ENCODE results near the gene PRR23E. TPM values are rescaled to one million over a fixed set of nuclear protein-coding genes. Genes with fewer than 3 reads are reported as not detected.

PRR23E gene
- total RNA-seq, 4 donors from 2014 or later = not detected

- Histone ChIP-seq H3K27ac (no peak overlapping the region), H3K4me3 (replicated peaks in 1 of 3) (no peak overlapping the region), H3K27me3 (no peaks in the 10 kb centered on the region), H3K36me3 (no peaks in the 10 kb centered on the region), H3K4me1 (no peaks in the 10 kb centered on the region), H3K9me3 (no peaks in the 10 kb centered on the region)
- no peak for DNase-seq
- intact Hi-C loops (cut with DNase I) = no loop called here
- WGBS, 2 donors = 30 to 55% methylated on average over 1 of the region's 1 CpG
- TF ChIP-seq CTCF (IDR thresholded peaks at IDR 0.05) = no peak
- TF ChIP-seq POLR2A (IDR thresholded peaks at IDR 0.05) = no peak
Observed at GRCh38 chr3:127203024-127203423, 10.1 kb downstream of the PRR23E start.

GRCh38 chr3:127204841-127205582, 12.1 kb downstream of the PRR23E start:
- intact Hi-C loops (cut with DNase I) = no loop called here
- DNase-seq = no peak
- no peak overlapping the region for H3K4me3 ChIP-seq (replicated peaks in 1 of 3)
- no peaks in the 10 kb centered on the region for H3K36me3 ChIP-seq
- no peaks in the 10 kb centered on the region for H3K4me1 ChIP-seq
- H3K27me3 ChIP-seq = no peaks in the 10 kb centered on the region
- 80 to 86% methylated on average over 15 to 17 of the region's 17 CpGs for WGBS, 2 donors
- H3K9me3 ChIP-seq = no peaks in the 10 kb centered on the region
- no peak for TF ChIP-seq CTCF (IDR thresholded peaks at IDR 0.05)
- TF ChIP-seq POLR2A (IDR thresholded peaks at IDR 0.05) = no peak
- no peak overlapping the region for H3K27ac ChIP-seq

GRCh38 chr3:127206154-127206553, 13.2 kb downstream of the PRR23E start:
- Histone ChIP-seq H3K27me3 (no peaks in the 10 kb centered on the region), H3K4me3 (replicated peaks in 1 of 3) (no peak overlapping the region), H3K9me3 (no peaks in the 10 kb centered on the region), H3K36me3 (no peaks in the 10 kb centered on the region), H3K4me1 (no peaks in the 10 kb centered on the region), H3K27ac (no peak overlapping the region)
- DNase-seq = no peak
- TF ChIP-seq POLR2A (IDR thresholded peaks at IDR 0.05) = no peak
- TF ChIP-seq CTCF (IDR thresholded peaks at IDR 0.05) = no peak
- intact Hi-C loops (cut with DNase I) = no loop called here
- WGBS, 2 donors = 87 to 92% methylated on average over 3 of the region's 3 CpGs

GRCh38 chr3:127206611-127207516, 13.9 kb downstream of the PRR23E start:
- TF ChIP-seq CTCF (IDR thresholded peaks at IDR 0.05) (no peak), POLR2A (IDR thresholded peaks at IDR 0.05) (no peak)
- Histone ChIP-seq H3K36me3 (no peaks in the 10 kb centered on the region), H3K4me3 (replicated peaks in 1 of 3) (no peak overlapping the region), H3K27me3 (no peaks in the 10 kb centered on the region), H3K27ac (no peak overlapping the region), H3K4me1 (no peaks in the 10 kb centered on the region), H3K9me3 (no peaks in the 10 kb centered on the region)
- DNase-seq = no peak
- intact Hi-C loops (cut with DNase I) = no loop called here
- 75 to 77% methylated on average over 13 to 14 of the region's 15 CpGs for WGBS, 2 donors
